ENCODE measurements around the gene KIF16B.
A peak's percentile ranks its signal among the peaks of the same experiment; 100 is the strongest.
"Not testable (repeated sequence)": the region's sequence is repeated elsewhere in the genome, so short reads cannot be mapped to it uniquely, and the experiment has no call there.

Gene KIF16B

DNA sequence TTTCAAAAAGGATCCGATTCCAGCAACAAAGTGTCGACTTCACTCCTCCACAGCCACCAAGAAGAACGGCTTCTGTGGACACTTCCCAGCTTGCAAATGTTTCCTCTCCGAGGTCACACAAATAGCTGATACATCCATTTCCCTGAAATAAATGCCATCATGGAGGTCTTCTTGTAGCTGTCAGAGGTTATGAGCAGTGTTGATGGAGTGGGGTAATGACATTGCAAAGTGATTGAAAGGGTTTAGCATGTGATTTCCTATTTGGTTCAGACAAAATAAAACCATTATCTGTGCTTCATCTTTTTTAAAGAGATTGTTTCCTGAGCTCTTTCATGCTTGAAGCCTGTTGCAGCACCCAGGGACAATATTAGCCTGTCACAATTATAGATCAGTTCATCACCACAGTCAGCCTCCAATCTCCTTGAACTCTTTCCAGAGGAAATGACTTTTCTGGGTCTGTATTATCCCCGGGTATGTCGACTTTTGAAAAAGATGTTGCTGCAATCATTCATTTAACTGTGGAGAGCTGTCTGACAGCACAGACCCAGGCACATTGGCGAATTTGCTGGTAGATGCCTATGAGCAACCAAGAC is 16.9 kb upstream of the KIF16B start:
- DNase-seq = no peak

- DNase-seq = no peak
Observed at GRCh38 chr20:16589623-16590022, 16.4 kb upstream of the KIF16B start.

DNA sequence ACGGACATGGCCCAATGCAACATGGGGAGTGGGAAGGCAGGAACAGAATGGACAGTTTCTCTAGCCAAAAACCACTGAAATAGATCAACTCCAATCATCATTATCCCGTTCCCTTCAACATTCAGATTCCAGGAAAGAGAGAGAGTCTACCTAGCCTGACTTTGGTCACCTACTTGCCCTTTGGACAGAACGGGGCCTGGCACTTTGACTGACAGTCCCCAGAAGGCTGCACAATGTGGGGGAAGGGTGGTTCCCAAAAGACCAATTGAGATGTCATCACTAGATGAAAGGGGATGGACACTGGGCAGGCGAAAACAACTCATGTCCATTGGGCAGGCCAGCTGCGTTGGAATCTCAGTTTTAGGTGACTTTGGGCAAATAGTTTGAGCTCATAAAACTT is 15.0 kb upstream of the KIF16B start:
- no peak for DNase-seq

DNA sequence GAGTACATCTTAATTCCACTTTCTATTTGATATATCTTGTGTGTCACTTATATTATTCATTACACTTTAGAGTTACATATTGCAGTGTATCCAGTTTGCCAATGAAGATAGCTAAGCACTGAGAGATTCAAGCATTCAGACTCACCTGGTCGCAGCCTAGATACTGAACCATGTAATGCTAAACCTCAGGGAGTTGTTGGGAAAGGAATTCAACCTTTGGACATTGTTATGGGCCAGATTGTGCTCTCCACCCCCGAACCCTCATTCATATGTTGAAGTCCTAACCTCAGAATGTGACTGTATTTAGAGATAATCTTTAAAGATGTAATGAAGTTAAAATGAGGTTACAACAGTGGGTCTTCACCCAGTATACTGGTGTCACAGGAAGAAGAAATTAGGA is 13.8 kb upstream of the KIF16B start:
- no peak for DNase-seq

DNA sequence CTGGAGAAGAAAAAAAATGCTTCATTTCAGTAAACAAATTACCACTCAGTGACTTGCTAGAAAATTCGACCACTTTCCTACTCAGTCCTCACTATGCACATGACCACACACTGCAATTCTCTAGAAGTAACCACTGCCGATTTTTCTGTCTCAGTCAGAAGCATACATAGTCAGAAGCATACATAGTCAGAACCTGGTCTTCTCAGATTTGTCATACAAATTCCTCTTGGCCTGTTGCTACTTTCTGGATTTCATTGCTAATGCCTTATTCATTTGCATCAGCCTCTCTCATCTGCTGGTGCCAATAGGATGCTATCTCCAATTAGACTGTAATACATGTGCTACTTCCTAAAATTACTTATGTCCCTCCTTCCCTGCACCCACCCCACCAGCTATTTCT is 10.2 kb upstream of the KIF16B start:
- no peak for DNase-seq

DNA sequence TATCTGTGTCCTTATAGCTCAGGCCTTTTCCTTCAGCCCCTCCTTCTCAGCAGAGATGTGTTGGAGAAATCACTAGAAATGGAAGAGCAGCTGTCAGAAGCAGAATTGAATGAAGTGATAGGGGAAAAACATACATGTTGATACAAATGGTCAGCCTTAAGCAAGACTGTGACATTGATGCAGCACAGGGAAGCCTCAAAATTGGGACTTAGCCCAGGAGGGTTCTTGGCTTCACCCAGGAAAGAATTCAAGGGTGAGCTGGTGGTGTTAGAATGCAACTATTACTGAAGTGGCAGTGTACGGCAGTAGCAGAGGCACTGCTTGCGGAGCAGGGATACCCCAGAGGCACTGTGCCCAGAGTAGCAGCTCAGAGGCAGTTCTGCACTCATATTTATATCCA is 8.0 kb upstream of the KIF16B start:
- no peak for DNase-seq

- no peak for DNase-seq
Observed at GRCh38 chr20:16580620-16581019, 7.4 kb upstream of the KIF16B start.

DNA sequence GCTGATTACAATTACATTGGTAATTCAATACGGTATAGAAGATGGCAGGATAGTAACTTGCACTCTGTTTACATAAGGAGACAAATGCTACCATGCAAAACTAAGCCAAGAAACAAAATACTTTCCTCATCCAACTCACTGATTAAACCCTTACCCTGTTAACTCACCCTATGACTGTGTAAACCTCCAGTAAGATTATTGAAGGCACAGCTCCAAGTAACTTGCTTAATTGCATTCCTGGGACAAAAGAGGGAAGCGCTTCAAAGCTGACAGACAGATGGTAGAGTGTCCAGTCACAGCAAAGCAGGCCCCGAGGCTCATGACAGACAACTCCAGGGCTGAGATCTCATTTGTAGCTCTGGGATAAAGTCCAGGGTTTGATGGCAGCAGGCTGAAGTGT is 6.9 kb upstream of the KIF16B start:
- no peak for DNase-seq

GRCh38 chr20:16576219-16576618 is 3.0 kb upstream of the KIF16B start:
- no peak for DNase-seq

- DNase-seq = no peak
Observed at GRCh38 chr20:16575390-16576140, 2.3 kb upstream of the KIF16B start.

DNA sequence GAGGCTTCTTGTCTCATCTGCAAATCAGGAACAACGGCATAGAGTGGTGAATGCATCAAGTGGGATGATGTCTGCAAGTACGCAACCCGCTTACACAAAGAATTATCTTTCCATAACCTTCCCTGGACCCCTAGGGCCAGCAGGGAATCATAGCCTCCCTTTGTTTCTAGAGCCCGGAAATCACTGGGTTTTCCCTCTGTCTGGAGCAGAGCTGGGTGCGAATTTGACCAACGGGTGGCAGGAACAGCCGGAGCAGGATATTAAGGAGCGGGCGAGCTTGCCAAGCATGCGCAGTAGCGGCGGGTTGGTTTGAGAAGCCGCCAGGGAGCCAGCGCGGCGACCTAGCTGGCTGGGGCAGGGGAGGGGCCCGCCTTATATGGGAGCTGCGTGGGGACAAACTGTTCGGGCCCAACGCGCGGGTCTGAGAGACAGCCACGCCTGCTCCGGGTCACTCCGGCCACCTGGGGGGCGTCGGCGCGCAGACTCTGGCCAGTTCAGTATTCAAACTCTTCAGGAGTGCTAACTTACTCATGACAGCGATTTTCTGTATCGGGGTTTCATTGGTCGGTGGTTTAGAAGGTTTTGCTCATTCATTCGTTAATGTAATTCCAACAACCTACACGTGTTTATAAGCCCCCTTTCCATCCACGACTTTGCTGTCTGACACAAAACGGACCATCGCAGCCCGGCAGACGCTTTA is 1.6 kb upstream of the KIF16B start:
- DNase-seq = peak; percentile 67 to 70

DNA sequence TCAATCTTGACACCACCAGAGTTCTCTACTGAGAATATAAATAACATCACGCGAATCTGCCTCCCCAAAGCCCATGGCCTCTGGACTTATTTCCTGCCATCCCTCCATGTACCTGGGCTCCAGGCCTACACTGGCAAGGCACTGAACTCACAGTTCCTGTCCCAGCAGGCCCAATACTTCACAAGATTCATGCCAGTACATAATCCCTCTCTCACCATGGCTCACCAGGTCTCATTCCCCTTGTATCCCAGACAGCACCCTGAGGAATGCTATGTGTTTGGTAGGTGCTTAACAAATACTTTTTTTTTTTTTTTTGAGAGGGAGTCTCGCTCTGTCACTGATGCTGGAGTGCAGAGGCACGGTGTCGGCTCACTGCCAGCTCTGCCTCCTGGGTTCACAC is 1.9 kb downstream of the KIF16B start:
- no peak for DNase-seq

DNA sequence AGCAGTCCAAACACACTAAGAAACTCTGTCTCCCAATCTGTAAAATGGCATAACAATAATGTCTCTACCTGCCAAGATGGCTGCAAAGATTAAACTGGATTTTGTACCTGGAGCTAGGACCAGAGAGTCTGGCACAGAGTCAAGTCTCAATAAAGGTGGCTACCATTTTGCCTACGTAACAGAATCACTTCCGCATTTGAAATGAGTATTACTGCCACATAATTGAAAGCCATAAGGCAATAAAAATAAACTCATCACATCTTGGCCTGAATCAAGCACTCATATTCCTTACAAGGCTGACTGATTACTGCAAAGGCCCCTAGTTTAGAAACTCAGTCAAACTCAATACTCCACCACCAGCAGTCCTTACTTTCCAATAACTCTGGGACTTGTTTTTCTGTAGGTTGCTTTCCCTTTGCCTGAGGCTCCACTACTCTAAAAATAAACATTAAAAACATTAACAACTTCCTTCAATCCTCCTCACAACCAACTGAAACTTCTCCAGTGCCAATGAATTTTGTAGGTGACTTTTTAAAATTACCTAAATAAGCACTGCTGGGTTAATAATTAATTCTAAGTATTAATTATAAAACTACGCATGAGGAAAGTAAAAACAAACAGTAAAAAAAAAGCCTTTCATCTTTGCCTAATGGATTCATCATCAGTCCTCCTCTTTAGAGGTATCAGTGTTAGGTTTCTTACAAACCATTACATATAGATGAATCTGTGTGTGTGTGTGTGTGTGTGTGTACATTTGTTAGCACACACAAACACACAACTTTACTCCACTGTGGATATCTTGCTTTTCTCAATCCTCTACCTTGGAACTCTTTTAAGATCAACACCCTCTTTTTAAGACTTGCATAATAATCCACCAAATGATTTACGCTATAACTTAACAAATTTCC is 3.7 kb downstream of the KIF16B start:
- DNase-seq = no peak

- DNase-seq = no peak
Observed at GRCh38 chr20:16566080-16566479, 7.2 kb downstream of the KIF16B start.

- not testable (repeated sequence) for DNase-seq
Observed at GRCh38 chr20:16564079-16564478, 9.2 kb downstream of the KIF16B start.

- DNase-seq = no peak
Observed at GRCh38 chr20:16563066-16563806, 10.0 kb downstream of the KIF16B start.

GRCh38 chr20:16562259-16562658 is 11.0 kb downstream of the KIF16B start:
- DNase-seq = no peak

DNA sequence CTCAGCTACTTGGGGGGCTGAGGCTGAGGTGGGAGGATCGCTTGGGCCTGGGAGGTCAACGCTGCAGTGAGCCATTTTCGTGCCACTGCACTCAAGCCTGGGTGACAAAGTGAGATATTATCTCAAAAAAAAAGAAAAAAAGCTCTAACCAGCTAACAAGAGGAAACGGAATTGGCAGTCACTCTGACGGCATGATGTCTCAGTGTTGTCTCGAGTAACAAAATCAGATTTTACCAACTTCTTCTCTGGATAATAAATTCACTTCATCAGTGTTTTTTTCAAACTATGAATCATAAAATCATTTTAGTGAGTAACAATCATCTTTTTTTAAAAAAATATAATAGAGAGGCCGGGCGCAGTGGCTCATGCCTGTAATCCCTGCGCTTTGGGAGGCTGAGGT is 12.6 kb downstream of the KIF16B start:
- no peak for DNase-seq

GRCh38 chr20:16560216-16560615 is 13.0 kb downstream of the KIF16B start:
- no peak for DNase-seq

DNA sequence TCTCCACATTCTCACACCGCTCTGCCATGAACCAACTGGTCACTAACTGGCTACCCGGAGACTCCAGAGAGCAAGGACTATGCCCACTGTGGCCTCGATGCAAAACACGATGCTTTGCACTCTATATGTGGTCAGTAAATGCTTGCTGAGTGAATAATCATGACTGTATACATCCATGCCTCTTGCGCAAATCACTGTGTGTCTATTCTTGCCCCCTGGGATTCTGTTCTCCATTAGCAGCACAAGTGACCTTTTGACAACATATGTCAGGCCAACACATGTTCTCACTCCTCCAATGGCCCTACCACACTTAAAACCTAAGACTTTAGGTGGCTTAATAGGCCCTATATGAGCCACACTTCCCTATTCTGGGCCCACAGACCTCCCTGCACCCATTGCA is 16.9 kb downstream of the KIF16B start:
- no peak for DNase-seq

DNA sequence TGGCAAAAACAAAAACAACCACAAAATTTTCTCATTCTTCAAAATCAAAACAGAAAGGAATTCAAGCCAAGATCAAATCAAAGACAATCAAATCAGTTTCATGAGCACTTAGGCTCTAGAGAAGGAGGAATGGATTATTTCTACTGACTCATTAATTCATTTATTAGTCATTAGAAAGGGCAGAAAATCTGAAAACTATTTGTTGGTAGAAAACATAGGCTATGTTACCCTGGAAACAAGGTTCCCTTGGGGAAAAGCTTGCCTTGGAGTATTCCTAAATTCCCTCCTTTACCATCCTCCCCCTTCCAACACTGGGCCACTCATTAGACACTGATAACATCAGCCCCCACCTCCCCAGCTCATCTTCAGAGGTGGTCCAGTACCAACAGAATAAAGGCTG is 17.5 kb downstream of the KIF16B start:
- no peak for DNase-seq

DNA sequence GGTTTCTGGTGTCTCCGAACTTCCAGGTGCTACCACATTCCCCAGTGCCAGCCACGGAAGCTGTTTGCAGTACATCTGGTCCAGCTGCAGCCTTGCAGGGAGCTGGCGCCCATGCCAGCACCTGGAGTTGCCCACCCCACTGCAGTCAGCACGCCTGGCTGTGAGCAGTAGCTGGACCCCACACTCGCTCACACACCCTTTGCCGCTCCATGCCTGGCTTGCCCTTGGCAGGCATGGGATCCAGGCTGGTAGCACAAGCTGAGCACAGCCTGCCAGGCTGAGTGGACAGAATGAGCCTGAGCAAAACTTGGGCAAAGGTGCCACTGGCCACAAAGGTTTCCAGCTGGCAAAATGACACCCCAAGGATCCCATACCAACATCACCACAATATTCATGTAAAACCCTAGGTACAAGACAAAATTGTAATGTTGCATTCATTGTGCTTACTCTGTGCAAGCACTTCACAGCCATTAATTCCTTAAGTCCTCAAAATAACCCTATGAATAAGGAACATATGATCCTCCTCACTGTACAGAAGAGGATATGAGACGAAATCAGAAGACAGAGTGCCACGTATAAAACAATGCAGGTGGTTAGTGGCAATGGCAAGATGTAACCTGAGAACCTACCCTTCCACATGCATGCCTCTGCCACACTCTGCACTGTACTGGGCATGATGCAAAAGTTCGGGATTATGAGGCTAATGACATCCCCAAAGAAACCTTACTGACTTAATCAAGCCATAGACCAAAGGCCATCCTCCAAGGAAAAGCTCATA is 18.3 kb downstream of the KIF16B start:
- DNase-seq = no peak

Measured in NCI-H1930 (cell line).